GM20431 (cell line): Measurements from ENCODE around the gene ZNF385C.

Source experiments
- in situ Hi-C: fragments of 300-500 bp; cut with MseI, MboI; formaldehyde crosslinking; loops from one replicate; pipeline ENCODE4 v1.15.0; 2020; ENCODE audit warnings: low sequenced_read_pairs; ENCODE audit not compliant: unreplicated experiment

The ZNF385C gene

GRCh38 chr17:42055496-42055895 is 42.8 kb downstream of the ZNF385C start:
- in situ Hi-C loops = no loop called here

DNA sequence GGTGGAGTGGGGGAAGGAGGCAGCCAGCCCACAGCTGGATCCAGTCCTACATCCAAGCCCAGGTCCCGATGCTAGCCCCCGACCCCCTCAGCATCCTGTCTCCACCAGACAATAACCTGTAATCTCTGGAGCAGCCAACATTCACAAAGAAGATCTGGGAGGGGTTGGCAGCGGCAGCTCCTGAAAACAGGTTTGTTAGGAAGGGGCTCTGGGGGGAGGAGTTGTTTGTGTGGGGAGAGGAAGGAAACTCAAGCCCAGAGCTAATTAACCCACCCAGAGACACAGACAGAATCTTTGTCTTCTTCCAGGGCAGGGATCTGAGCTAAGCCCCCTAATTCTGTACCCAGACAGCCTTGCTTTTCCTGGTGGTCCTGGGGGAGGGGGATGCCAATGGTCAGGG is 43.2 kb downstream of the ZNF385C start:
- in situ Hi-C loops = no loop called here

- in situ Hi-C loops = no loop called here
Observed at GRCh38 chr17:42053731-42054500, 44.4 kb downstream of the ZNF385C start.

- in situ Hi-C loops = no loop called here
Observed at GRCh38 chr17:42052346-42052877, 45.9 kb downstream of the ZNF385C start.

- in situ Hi-C loops = no loop called here
Observed at GRCh38 chr17:42051645-42052044, 46.6 kb downstream of the ZNF385C start.

GRCh38 chr17:42051013-42051400 is 47.3 kb downstream of the ZNF385C start:
- in situ Hi-C loops = no loop called here

GRCh38 chr17:42050393-42051012 is 47.8 kb downstream of the ZNF385C start, which contains the start of gene C17orf113:
C17orf113 (minus strand) TSS chr17:42050601; CDS start chr17:42043376, 7,225 bp downstream.
- in situ Hi-C loops = no loop called here

- in situ Hi-C loops = no loop called here
Observed at GRCh38 chr17:42049834-42050392, 48.4 kb downstream of the ZNF385C start.

DNA sequence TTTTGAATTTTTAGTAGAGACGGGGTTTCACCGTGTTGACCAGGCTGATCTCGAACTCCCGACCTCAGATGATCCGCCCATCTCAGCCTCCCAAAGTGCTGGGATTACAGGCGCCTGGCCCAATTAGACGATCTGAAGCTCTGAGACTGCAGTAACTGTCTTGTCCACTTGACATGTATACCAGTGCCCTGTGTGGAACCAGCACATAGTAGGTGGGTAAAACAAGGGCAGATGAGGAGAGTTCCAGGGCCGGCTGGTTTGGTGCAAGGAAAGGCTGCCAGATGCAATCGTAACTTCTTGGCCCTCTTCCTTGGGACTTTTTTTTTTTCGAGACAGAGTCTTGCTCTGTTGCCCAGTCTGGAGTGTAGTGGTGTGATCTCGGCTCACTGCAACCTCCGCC is 50.9 kb downstream of the ZNF385C start:
- in situ Hi-C loops = no loop called here

DNA sequence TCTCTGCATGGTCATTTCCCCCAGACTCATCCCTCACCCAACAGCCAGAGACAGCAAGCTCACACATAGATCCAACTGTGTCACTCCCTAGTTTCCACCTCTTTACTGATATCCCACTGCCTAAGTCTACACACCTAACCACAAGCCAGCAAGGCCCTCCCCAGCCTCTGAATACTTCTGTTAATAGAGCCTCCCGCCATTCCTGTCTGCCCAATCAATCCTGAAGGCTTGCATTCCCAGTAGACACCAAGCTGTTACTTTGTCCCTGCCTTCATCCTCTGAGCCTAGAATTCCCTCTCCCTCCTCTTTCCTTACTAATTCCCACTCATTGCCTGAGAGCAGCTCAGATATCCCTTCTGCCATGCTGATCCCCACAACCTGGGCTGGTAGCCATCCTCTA is 52.6 kb downstream of the ZNF385C start:
- in situ Hi-C loops = no loop called here

GRCh38 chr17:42042598-42043319 is 55.5 kb downstream of the ZNF385C start:
- in situ Hi-C loops = no loop called here

GRCh38 chr17:42041619-42042018 is 56.7 kb downstream of the ZNF385C start:
- in situ Hi-C loops = no loop called here

GRCh38 chr17:42040818-42041217 is 57.5 kb downstream of the ZNF385C start:
- in situ Hi-C loops = no loop called here

DNA sequence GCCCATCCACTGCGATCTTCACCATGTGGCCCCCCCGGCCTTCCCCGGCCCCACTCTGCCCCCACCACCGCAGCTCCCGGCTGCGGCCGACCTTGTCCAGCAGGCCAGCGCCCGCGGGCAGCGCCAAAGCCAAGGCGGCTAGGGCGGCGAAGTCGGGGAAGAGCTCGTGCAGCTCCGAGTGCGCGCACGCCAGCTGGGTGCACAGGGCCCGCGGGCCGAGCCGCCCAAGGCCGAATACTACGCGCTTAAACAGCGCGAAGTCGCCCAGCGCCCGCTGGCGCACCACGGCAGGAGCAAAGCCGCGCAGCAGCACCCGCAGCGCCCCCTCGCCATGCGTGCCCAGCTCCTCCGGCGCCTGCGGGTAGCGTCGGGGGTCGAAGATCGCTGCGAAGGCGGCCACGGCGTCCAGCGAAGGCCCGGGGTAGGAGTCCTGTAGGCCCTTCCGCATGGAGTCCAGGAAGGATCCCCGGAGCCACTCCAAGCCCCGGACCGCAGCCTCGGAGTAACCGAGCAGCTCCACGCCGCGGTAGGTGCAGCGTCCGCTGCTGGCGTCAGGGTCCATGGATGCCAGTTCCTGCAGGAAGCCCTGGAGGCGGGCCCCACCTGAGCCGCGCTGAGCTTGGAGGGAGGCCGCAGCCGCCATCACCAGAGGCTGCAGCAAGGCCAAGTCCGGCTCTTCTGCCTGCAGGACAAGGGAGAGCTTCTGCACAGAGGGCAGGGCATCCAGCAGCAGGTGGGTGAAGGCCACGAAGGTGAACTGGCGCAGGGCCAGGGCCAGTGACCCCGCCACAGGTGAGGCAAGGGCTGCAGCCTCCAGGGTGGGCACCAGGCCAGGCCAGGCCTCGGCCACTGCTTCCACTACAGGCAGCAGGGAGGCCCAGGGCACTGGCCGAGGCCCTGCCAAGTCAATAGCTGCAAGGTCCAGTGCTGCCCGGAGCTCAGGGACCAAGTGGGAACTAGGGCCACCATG is 58.2 kb downstream of the ZNF385C start:
- in situ Hi-C loops = no loop called here

DNA sequence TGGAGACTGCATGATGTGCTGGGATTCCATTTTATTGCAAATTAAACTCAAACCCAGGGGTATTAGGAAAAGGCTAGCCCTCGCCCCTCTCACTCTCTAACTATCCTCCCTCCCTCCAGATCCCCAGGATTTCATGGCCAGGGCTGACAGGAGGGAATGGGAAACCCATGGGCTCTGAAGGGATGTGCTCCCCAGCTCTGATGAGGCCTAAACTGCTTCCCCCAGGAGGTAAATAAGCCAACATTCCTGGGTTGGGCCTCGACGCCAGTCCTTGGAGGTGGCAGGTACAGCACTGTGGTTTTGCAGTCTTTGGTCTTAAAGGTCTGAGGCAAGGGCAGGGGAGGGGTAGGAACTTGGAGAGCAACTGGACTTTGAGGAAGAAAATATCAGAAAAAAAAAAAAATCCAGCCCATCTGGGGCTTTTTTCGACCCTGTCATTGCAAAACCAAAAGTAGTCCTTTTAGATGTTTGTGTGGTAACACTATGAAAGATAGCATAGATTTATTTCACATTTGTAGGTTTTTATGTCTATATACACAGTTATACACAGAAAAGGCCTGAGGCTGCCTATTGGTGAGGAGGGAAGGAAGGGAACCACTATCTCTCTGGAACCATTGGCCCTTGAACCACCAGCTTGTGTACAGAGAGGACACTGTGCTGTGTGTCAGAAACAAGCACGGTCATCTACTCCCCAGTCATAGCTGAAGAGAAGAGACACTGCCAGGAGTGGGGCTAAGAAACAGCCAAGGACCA is 59.9 kb downstream of the ZNF385C start:
- in situ Hi-C loops = no loop called here

- in situ Hi-C loops = no loop called here
Observed at GRCh38 chr17:42034059-42034458, 64.2 kb downstream of the ZNF385C start.

- in situ Hi-C loops = no loop called here
Observed at GRCh38 chr17:42031584-42031983, 66.7 kb downstream of the ZNF385C start.

DNA sequence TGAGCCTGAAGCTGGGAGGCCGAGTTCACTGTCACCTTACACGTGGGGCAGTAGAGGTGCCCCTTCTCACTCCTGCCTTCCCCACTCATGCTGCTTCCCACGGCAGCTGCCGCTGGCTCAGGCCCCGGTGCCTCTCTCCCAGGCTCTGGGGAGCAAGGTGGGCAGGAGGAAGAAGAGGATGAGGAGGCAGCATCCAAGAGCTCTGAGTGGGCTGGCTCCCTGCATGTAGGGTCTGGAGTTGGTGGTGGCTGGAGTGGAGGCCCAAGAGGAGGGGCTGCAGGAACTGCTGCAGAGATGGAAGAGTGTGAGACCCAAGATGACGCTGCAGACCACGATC is 69.5 kb downstream of the ZNF385C start:
- in situ Hi-C loops = no loop called here
